ENCODE measurements around the gene DDT.
"Not testable (repeated sequence)": the region's sequence is repeated elsewhere in the genome, so short reads cannot be mapped to it uniquely, and the experiment has no call there.

DDT gene

DNA sequence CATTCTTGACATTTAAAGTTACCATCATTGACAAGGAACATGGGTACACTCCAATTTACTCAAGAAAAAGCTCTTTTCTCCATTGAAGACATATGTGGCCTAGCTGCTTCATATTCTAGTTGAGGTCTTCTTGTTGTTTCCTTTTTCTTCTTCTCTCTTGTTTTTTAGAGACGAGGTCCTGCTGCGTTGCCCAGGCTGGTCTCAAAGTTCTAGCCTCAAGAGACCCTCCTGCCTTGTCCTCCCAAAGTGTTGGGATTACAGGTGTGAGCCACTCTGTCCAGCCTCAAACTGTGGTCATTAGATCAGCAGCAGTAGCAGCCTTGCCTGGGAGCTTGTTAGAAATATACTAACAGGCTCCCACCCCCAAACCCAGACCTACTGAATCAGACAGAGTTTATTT is 18.8 kb upstream of the DDT start:
- FAIRE-seq; DNase-seq (ENCODE audit: extremely low spot score, insufficient read length, low read depth): not testable (repeated sequence)

DNA sequence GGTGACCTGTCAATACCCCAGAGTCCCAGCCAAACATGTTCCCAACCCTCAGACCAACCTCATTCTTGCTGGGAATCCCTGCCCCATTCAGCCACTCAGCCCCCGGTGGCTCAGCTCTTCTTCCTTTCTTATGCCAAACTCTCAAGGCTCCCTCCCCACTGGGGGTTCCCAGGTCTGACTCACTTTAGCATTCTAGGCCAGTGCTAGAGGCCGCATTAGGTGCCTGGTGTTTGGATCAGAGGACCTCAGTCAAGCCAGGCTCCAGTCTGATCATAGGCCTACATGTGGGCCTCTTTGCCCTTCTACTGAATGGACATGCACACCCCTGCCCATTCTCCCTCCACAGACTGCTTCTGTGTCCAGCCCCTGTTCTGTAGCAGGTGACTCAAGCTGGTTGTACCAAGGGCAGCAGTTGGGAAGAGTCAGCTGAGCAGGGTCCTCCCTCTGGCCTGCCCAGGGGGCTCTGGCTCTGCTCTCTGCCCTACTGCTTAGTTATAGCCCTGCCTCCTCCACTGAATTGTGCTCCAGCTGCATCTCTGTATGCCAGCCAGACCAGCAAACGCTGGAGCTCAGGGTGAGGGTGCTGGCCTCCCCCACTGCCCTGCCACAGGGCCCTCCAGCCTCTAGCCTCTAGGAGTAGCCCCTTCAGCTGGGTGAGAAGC is 15.5 kb upstream of the DDT start:
- not testable (repeated sequence) for DNase-seq (ENCODE audit: extremely low spot score, insufficient read length, low read depth); FAIRE-seq

GRCh38 chr22:23986538-23987178 is 12.4 kb upstream of the DDT start:
- DNase-seq (ENCODE audit: extremely low spot score, insufficient read length, low read depth); FAIRE-seq: not testable (repeated sequence)

- not testable (repeated sequence) for FAIRE-seq; DNase-seq (ENCODE audit: extremely low spot score, insufficient read length, low read depth)
Observed at GRCh38 chr22:23986089-23986488, 11.8 kb upstream of the DDT start.

- DNase-seq (ENCODE audit: extremely low spot score, insufficient read length, low read depth) (no peak), FAIRE-seq (peak; percentile 46)
Observed at GRCh38 chr22:23984430-23984829, 10.2 kb upstream of the DDT start.

DNA sequence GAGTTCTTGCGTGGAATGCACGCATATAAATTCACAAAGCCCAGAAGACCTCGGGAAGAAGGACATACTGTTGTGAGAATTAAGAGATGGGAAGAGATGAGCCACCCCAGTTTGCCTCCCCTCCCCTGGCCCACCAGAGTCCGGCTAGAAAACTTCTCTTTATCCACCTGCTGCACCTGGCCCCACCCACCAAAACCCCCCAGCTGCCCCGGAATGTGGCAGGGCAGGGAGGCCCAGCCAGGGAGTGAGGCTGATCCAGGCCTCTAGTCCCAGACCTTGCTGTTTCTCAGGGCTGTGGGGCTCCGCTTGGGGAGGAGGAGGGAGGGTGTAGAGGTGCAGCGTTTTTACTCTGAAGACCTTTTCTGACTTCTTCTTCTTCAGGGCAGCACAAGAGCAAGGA is 6.3 kb upstream of the DDT start:
- not testable (repeated sequence) for DNase-seq (ENCODE audit: extremely low spot score, insufficient read length, low read depth); FAIRE-seq

DNA sequence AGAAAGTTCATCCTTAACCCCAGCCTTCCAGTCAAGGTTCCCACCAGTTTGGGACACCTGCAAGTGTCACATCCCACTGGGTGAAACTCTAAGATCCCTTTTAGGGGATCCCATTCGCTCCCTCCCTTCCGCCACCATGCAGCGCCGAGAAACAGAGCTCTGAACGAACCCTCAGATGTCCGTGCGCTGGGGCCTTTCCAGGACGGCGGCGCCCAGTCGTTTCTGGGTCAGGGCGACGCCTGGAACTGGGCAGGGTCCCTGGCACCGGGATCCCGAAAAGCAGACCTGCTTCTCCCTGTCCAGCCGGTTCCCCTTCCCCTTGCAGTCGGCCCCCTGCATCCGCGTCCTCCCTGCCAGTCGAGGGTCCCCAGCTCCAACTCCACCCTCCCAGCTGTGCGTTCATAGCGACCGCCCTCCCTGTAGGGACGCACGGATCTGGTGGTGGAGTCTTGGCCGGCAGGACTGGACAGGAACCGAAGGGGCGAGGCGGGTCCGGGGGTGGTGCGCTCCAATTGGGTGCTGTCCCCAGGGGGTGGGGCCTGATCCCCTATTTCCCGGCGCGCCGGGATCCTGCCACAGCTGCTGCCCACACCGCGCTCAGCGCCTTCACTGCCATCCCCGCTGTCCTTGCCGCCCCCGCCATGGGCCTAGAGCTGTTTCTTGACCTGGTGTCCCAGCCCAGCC is 5.5 kb upstream of the DDT start, which contains the start of gene GSTT2:
TSS of gene GSTT2 (plus strand) at position 578 of the 684 bp plus-strand sequence.
- FAIRE-seq: not testable (repeated sequence)

DNA sequence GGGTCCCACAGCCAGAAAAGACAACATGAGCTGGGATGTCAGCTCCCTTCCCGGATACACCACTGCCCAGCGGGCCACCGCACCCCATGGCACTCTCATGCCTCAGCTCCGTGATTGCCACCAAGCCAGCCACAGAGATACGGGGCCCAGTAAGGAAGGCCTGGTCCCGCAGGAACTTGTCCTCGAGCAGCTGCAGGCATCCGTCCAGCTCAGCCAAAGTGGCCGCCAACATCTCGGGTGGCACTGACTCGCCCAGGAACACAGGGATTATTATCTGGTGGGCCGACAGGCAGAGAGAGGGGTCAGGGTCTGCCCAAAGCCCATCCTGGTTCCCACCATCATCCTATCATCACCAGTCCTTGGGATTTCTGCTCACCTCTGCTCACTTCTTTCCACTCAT is 3.1 kb upstream of the DDT start:
- FAIRE-seq; DNase-seq (ENCODE audit: extremely low spot score, insufficient read length, low read depth): not testable (repeated sequence)

More for the DNA sequence above, 5.5 kb upstream of the DDT start, which contains the start of gene GSTT2:
- DNase-seq (ENCODE audit: extremely low spot score, insufficient read length, low read depth): not testable (repeated sequence)

DNA sequence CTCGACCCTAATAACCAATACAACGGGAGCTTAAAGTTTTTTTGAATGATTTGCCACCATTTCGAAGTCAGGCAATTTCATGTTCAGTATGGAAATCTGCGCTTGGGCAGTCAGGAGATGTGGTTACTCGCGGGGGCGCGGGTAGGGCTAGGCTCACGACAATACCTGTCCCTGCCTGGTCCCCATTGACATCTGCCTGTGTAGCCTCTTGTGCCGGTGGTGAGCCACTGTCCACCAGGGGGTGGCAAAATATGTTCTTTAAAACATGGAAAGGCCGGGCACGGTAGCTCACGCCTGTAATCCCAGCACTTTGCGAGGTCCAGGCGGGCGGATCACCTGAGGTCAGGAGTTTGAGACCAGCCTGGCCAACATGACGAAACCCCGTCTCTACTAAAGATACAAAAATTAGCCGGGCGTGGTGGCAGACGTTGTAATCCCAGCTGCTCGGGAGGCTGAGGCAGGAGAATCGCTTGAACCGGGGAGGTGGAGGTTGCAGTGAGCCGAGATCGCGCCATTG is 653 bp upstream of the DDT start:
- not testable (repeated sequence) for FAIRE-seq

DNA sequence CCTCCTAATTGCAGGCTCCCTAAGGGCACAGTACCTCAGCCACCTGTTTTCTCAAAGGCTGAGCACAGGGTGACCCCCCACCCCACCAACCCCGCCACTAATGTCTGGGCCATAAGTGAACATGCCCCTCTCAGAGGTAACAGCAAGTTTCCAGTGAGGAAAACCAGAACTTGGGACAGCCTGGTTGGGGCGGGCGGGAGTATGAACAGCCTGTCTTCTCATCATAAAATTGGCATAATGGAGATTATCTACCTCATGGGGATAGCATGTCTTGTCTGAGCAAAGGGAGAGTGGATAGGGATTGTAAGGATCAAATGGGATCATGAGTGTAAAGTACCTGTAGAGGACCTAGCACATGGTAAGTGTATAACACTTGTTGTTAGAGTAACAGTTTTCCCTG is 2.3 kb downstream of the DDT start:
- FAIRE-seq; DNase-seq (ENCODE audit: extremely low spot score, insufficient read length, low read depth): not testable (repeated sequence)

More for the DNA sequence above, 653 bp upstream of the DDT start:
- DNase-seq (ENCODE audit: extremely low spot score, insufficient read length, low read depth): not testable (repeated sequence)

- FAIRE-seq (no peak), DNase-seq (ENCODE audit: extremely low spot score, insufficient read length, low read depth) (no peak)
Observed at GRCh38 chr22:23970816-23971486, 3.3 kb downstream of the DDT start.

- DNase-seq (ENCODE audit: extremely low spot score, insufficient read length, low read depth) (no peak), FAIRE-seq (no peak)
Observed at GRCh38 chr22:23970201-23970641, 4.0 kb downstream of the DDT start.

DNA sequence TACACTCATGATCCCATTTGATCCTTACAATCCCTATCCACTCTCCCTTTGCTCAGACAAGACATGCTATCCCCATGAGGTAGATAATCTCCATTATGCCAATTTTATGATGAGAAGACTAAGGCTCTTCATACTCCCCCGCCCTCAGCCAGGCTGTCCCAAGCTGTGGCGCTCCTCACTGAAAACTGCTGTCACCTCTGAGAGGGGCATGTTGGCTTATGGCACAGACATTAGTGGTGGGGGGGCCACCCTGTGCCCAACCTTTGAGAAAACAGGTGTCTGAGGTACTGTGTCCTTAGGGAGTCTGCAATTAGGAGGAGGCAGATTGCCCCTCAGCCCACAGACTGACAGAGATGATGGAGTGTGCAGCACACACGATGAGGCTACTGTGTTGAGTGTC is 5.2 kb downstream of the DDT start:
- DNase-seq (ENCODE audit: extremely low spot score, insufficient read length, low read depth): no peak
- FAIRE-seq: no peak

GRCh38 chr22:23966568-23966967 is 7.7 kb downstream of the DDT start, which contains the start of gene DDTL:
Gene DDTL, plus strand, starts transcription at chr22:23966888. Its CDS starts 27 bp downstream, at chr22:23966915.
- DNase-seq (ENCODE audit: extremely low spot score, insufficient read length, low read depth): not testable (repeated sequence)
- peak; percentile 96 for FAIRE-seq

DNA sequence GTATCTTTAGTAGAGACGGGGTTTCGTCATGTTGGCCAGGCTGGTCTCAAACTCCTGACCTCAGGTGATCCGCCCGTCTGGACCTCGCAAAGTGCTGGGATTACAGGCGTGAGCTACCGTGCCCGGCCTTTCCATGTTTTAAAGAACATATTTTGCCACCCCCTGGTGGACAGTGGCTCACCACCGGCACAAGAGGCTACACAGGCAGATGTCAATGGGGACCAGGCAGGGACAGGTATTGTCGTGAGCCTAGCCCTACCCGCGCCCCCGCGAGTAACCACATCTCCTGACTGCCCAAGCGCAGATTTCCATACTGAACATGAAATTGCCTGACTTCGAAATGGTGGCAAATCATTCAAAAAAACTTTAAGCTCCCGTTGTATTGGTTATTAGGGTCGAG is 8.1 kb downstream of the DDT start:
- FAIRE-seq; DNase-seq (ENCODE audit: extremely low spot score, insufficient read length, low read depth): not testable (repeated sequence)

DNA sequence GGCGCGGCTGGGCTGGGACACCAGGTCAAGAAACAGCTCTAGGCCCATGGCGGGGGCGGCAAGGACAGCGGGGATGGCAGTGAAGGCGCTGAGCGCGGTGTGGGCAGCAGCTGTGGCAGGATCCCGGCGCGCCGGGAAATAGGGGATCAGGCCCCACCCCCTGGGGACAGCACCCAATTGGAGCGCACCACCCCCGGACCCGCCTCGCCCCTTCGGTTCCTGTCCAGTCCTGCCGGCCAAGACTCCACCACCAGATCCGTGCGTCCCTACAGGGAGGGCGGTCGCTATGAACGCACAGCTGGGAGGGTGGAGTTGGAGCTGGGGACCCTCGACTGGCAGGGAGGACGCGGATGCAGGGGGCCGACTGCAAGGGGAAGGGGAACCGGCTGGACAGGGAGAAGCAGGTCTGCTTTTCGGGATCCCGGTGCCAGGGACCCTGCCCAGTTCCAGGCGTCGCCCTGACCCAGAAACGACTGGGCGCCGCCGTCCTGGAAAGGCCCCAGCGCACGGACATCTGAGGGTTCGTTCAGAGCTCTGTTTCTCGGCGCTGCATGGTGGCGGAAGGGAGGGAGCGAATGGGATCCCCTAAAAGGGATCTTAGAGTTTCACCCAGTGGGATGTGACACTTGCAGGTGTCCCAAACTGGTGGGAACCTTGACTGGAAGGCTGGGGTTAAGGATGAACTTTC is 13.0 kb downstream of the DDT start, which contains the start of gene GSTT2B:
TSS of gene GSTT2B (minus strand) at position 112 of the 688 bp plus-strand sequence. CDS start at position 48, 64 bp downstream.
- not testable (repeated sequence) for DNase-seq (ENCODE audit: extremely low spot score, insufficient read length, low read depth); FAIRE-seq

GRCh38 chr22:23956301-23956900 is 17.8 kb downstream of the DDT start:
- not testable (repeated sequence) for DNase-seq (ENCODE audit: extremely low spot score, insufficient read length, low read depth)

GRCh38 chr22:23955886-23956285 is 18.4 kb downstream of the DDT start:
- FAIRE-seq; DNase-seq (ENCODE audit: extremely low spot score, insufficient read length, low read depth): not testable (repeated sequence)

More at GRCh38 chr22:23956301-23956900, 17.8 kb downstream of the DDT start:
- FAIRE-seq: peak; percentile 74

GRCh38 chr22:23954991-23955305 is 19.3 kb downstream of the DDT start:
- DNase-seq (ENCODE audit: extremely low spot score, insufficient read length, low read depth); FAIRE-seq: not testable (repeated sequence)

All from GM18507 (cell line).